ENCODE data around the gene CACNA1E.

GRCh38 chr1:181482521-181483284, 614 bp upstream of the CACNA1E start:
- TF ChIP-seq, protein P1, sequence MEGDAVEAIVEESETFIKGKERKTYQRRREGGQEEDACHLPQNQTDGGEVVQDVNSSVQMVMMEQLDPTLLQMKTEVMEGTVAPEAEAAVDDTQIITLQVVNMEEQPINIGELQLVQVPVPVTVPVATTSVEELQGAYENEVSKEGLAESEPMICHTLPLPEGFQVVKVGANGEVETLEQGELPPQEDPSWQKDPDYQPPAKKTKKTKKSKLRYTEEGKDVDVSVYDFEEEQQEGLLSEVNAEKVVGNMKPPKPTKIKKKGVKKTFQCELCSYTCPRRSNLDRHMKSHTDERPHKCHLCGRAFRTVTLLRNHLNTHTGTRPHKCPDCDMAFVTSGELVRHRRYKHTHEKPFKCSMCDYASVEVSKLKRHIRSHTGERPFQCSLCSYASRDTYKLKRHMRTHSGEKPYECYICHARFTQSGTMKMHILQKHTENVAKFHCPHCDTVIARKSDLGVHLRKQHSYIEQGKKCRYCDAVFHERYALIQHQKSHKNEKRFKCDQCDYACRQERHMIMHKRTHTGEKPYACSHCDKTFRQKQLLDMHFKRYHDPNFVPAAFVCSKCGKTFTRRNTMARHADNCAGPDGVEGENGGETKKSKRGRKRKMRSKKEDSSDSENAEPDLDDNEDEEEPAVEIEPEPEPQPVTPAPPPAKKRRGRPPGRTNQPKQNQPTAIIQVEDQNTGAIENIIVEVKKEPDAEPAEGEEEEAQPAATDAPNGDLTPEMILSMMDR (IDR thresholded peaks at IDR 0.05 in 4 of 5, conservative IDR thresholded peaks at IDR 0.05 in 1 of 5): no peak
- TF ChIP-seq POLR2A (IDR thresholded peaks at IDR 0.05): no peak

Measured in gastrocnemius medialis (tissue), 4 donors.